ENCODE measurements around the gene RYR3.

The RYR3 gene

GRCh38 chr15:33392453-33392852, 81.7 kb downstream of the RYR3 start:
- DNase-seq = no peak

DNA sequence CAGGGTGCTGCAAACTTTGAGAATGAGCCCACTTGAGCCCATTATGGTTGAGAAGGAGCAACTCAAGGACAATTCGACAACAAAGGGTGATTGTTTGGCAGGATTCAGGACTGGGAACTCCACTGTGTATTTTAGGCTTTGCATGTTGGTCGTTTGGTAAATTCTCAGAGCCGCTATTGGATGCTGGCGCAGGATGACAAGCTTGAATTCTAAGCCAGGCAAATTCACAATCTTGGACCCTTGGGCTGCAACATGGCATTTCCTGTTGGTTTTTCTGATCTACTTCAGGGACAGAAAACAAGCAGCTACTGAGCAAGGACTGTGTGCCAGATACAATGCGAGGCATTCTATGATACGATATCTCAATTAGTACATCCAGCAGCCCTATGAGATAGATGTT, 82.8 kb downstream of the RYR3 start:
- DNase-seq = no peak

GRCh38 chr15:33395321-33395720, 84.6 kb downstream of the RYR3 start:
- no peak for DNase-seq

GRCh38 chr15:33395846-33396245, 85.1 kb downstream of the RYR3 start:
- DNase-seq = no peak

DNA sequence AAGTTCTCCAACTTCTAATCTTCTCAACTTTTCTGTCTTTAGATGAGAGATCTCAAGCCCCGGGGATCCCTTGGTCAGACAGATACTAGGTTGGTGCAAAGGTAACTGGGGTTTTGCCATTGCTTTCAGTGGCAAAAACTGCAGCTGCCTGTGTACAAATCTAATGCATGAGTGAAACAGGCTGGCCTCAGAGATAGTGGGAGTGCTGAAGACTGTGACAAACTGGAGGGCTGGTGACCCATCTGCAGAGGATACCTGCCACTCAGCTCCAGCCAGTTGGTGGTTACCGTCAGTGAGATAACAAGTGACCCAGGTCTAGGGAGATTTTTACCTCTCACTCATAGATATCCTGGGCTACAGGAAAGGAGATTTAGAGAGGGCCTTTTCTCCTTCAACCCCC, 85.7 kb downstream of the RYR3 start:
- DNase-seq = no peak

GRCh38 chr15:33398555-33398954, 87.8 kb downstream of the RYR3 start:
- DNase-seq = no peak

DNA sequence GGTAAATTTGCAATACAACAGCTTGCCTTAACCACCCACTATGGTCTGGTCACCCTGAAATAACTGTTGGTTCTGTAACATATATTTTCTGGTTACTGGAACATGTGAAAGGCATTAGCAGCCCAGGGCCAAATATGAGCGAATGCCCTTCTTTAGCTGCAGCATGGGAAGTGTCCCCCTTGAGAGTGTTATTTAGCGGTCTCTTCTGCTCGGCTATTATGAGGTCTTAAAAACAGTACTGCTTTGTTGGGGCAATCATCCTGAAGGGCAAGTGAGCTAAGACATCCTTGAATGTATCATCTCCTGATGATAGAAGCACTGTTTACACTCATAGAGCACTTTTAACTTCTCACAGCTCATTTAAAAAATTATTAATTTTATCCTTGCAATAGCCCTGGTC, 90.2 kb downstream of the RYR3 start:
- DNase-seq = no peak

DNA sequence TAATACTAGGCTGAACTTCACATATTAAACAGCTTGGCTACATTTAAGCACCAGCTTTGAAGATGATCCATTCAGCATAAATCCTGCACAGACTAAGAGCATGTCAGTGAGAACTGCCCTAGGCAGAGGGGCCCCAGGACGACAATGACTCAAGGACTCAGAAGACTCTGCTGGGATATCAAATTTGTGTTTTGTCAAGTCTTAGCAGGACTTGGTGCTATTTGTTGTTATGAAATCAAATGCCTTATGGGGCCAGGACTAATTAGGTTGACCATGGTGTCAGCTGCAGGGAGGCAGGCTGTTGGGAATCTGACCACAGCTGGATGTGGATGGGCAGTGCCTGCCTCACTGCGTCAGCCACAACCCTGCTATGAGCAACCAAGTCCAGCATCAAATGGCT, 91.8 kb downstream of the RYR3 start:
- DNase-seq = no peak

DNA sequence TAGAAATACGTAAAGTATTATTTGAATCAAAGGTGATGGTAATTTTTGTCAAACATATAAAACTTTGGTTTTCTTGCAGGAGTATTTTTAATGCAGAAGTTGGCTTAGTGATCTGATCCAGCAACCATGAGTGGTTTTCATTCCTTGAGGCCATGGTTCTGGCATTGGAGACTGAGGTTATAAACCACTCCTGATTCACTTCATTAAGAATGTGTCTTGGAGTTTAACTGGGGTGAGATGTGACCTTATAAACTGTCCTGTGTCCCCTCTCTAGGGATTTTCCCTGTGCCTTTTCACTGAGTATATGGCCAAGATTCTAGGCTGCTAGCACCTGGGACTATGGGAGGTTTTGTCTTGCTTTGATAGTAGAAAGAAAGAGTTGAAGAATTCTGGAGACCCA, 94.3 kb downstream of the RYR3 start:
- no peak for DNase-seq

DNA sequence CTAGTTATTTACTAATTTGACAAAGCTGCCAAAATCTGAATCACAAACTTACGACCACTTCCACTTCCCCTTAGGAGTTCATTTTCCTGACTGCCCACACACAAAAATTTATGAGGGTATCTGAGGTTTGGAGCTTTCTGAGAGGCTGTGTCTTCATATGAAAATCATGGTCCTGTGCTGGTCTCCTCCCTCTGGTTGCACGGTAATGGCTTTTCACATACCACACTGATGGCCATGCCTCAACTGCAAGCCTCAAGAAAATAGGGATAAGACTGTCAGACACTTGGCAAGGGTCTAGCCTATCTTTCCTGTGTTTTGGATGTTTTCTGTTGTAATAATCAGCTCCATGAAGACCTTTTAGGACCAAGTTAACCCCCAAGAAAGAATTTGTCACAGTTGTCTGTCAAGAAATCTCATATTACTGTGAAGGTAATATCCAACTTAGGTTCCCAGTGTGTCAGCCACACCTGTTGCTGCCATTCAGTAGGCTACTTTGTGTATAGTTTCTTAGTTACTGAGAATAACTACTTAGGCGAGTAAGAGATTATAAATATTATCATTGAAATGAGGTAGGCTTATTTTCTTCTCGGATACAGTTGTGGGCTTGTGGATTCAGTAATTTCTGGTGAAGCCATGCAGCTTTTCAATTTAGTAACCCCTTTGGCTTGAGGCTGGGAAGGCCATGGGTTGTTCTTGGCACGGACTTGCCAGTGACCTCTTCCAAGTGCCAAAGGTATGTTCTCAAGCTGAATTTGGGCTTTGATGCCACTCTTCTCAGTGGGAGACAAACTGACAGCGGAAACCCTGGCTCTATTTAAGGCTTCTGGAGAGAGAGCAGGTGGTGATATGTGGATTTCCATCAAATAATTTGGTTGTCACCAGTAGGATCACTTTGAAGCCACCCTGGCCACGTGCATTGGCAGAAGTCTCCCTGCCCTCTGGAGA, 101.1 kb downstream of the RYR3 start:
- DNase-seq = no peak

DNA sequence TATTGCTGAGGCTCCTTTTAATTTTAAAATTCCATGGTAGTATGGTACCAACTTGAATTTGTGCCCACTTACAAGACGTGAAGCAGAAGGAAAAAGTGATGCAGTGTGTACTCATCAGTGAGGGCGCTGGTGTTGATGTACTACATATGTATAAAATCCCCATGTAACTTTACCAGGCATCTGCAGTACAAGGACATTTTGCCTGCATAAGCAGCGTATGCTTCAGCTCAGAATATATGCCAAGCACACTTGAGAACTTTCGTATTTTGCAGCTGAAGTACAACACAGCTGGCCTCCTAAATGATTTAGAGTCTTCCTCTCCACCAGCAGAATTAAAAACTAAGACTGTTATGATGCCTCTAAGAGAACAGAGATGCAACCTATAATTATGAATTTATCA, 108.9 kb downstream of the RYR3 start:
- no peak for DNase-seq

- no peak for DNase-seq
These were observed 113.3 kb downstream of the RYR3 start for GRCh38 chr15:33424025-33424424.

DNA sequence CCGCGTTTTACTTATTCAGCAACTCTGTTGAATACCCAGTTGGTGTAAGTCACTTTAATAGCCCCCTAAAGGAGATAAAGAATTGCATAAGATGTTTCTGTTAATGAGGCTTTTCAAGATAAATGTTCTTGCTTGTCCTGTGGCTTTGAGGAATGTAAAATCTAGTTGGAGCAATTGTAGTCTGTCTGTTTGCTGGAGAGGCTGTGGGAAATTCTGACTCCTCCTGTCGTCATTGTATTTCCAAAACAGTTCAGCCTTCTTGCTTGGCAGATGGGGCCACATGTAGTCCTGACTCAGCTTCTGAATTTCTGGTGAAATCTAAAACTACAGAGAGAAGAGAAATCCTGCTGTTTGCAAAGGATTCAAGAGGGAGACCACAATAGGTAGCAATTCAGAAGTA, 114.4 kb downstream of the RYR3 start:
- no peak for DNase-seq

- no peak for DNase-seq
These were observed 119.8 kb downstream of the RYR3 start for GRCh38 chr15:33430577-33430976.

GRCh38 chr15:33433821-33434220, 123.1 kb downstream of the RYR3 start:
- no peak for DNase-seq

DNA sequence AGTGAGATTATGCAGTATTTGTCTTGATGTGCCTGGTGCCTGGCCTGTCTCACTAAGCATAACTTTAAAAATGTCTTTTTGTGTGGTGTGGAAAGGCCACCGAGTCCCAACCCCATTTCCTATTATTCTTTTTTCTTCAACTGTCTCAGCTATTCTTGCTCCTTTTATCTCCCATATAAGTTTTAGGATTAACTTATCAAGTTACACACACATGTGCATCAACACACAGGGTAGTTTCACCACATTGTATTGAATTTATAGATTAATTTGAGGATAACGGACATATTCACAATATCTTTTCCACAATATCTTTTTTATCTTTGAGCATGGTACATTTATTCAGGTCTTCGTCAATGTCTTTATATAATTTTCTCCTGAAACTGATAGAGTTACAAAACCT, 127.6 kb downstream of the RYR3 start:
- DNase-seq = no peak

GRCh38 chr15:33440900-33441299, 130.1 kb downstream of the RYR3 start:
- DNase-seq = no peak

DNA sequence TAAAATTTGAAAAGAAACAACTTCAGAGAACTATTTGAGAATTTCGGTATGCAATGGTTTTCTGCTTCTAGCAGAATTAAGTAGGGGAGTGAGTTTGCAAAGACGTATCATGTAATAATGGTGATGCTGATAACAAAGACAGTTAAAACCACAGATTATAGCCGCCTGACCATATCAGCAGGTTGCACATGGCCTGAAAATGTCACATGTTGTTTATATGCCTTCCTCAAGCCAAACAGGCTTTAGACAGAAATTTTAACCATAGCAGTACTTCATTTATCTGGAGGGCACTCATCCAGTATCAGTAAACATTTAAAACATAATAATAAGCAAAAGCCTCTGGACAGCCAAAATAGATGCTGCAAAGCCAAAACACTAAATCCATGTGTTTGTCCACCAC, 131.7 kb downstream of the RYR3 start:
- DNase-seq = no peak

DNA sequence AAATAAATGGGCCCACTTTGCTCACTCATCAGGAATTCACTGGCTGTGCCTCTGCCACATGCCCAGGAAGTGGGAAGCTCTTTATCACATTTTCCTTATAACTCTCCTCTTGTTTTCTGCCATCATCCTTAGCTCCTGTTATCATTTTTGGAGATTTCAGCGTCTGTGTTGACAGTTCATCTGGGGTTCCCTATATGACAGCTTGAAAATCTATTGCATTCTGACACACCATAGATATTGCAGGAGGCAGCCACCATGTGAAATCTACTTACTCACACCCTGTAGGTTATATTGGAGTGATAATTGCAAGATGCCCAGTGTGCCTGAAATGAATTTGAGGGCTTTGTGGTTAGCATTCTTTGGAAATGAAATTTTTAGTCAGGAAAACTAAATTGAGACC, 132.9 kb downstream of the RYR3 start:
- DNase-seq = no peak

DNA sequence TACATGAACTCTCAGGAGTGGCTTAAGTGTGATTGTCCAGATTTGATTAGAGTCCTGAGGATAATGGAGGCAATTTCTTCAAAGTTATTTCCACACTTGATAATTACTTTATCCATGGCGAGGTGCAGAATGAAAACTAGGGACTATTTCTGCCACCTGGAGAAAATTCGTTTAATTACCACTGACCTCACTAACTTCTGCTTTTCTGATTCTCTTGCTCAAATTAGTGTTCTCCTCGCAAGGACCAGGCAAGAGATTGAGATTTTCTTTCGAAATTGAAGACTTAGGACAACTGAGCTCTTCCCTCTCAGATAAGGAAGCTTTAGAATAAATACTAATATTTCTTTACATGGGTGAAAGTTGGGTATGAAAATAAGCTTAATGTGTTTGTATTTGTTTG, 135.2 kb downstream of the RYR3 start:
- DNase-seq = no peak

DNA sequence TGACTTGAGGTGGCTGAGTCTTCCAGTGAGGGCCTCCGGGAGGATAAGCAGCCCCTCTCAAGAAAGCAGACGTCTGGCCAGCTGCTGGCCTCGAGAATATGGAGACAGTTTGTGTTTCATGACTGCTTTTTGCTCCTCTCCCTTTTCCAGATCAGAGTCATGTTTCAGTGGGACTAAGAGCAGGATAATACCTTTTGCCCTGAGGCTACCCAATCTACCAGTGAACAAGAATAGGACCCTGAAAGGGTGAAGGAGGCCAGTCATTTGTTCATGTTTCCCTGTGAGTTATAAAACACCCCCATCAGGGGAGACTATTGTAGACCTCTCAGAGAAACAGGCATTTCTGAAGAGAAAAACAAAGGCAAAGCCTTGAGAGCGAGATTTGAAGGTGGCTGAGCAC, 137.4 kb downstream of the RYR3 start:
- DNase-seq = no peak

GRCh38 chr15:33448961-33449606, 138.3 kb downstream of the RYR3 start:
- no peak for DNase-seq

DNA sequence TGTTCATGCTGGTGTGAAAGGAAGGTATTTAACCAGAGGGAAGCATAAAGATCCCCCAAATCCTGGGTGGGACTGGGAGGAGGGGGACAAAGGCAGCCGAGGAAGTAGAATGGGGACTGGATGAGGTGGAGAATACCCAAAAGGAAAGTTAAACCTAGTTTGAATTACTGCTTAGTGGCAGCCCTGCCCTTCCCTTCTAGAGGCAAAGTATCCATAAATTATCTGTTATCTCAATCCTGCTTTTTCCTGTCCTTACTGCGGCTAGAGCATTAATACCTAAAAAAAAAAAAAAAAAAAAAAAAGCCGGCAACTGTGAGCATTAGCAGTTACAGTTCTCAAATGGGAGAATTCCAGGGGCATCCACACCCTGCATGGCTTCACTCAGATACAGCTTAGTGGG, 139.0 kb downstream of the RYR3 start:
- DNase-seq = no peak

- no peak for DNase-seq
These were observed 140.6 kb downstream of the RYR3 start for GRCh38 chr15:33451385-33451784.

- no peak for DNase-seq
These were observed 143.0 kb downstream of the RYR3 start for GRCh38 chr15:33453761-33454160.
